ENCODE results near the gene MOB3A.

The MOB3A gene

DNA sequence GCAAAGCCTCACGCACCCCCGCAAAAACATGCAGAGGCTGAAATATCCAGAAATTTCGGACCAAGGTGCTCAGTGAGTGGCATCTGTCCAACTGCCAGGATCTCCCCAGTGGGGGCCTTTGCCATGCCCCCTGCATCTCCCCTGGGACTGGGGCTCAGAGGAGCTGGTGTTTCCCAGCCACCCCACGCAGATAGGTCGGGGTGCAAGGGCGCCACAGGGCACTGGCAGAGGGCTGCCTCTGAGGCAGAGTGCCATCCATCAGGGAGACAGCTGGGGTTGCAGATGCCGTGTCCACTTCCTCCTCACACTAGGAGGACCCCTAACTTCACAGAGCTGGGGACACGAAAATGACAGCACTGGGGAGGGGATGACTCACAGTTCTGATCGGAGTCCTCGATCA, 26.9 kb upstream of the MOB3A start:
- DNase-seq, result no peak

DNA sequence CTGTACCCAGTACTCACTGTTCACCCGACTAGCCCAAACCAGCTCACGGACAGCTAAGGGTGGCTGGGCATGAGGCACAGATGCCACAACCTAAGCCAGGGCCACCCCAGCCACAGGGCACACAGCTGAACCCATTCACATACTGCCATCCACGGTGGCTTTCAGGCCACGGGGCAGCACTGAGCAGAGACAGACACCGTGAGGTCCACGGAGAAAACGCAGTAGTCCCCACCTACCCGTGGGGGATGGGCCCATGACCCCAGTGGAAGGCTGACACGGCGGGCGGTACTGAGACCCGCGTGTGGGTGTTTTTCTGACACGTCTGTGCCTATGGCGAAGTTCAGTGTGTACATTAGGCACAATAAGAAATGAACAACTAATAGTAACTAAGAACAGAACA, 26.1 kb upstream of the MOB3A start:
- DNase-seq, result no peak

DNA sequence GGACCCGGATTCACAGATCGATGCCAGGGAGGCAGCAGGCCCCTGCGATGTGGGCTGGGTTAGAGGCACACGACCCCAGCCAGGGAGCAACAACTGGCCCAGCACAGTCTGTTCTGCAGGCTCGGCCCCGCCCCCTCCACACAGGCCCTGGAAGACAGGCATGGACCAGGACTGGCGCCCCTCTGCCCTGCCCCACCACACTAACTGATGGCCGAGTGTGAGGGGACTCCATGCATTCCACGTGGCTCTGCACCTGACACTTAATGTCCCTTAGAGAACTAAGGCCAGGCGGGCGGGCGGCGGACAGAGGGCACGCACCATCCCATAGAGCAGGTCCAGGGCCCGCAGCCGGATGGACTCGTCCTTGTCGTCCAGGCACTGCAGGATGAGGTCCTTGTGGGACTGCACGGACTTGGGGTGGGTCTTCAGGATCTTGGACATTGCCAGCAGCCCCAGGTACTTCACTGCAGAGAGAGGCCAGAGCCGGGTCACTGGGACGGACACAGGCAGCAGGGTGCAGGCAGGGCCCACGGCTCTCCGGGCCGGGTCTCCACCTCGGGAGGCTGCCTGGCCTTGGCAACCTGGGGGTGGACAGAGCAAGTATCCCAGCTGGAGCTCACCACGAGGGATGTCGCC, 25.4 kb upstream of the MOB3A start:
- no peak for DNase-seq

DNA sequence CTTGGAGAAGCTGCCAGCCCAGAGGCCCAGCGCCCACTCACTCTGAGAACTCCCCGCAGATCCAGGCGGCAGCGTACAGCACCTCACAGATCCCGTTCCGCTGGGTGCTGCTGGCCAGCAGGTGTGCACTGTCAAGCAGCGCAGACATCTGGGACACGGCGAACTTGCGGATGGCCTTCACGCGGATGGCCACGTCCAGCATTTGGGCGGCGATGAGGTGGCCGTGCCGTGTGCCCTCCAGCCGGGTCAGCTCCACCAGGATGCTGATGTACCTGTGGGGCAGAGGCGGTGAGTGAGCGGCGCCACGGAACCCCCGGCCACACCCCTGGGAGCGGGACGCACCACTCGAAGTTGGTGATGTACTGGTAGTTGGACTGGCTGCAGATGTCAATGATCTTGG, 24.7 kb upstream of the MOB3A start:
- no peak for DNase-seq

DNA sequence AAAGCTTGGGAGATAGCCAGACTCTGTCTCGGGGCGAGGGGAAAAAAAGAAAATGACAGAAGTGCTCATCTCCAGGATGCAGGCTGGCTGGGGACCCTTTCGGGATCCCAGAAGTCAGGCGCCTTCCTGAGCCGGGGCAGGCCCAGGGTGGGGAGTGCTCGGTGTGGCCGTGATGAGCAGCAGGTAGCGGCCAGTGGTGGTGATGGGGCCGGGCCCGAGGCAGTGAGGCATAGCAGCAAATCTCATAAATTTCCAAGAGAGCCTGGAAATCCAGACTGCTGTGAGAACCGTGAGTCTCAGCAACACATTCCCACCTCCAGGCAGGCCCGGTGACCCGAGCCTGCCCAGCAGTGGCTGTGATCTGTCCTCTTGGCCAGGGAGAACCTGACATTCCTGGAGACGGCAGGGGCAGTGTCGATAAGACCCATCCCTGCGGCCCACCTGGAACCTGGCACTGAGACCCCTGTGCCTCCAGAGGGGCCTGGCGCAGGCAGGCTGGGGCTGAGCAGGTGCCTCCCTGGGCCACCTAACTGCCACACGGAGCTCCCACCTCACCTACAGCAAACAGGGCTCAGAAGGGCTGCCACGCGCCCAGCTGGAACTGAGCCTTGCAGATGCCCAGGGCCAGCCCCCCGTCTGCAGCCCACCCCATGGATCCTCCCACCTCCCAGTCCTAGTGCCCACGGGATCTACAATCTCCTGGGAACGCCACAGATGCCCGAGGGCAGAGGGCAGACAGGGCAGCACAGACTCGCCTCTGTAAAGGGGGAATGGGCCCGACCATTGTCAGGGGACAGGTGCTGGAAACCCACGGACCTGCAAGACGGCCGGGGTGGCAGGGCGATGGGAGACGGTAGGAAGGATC, 24.0 kb upstream of the MOB3A start:
- no peak for DNase-seq

DNA sequence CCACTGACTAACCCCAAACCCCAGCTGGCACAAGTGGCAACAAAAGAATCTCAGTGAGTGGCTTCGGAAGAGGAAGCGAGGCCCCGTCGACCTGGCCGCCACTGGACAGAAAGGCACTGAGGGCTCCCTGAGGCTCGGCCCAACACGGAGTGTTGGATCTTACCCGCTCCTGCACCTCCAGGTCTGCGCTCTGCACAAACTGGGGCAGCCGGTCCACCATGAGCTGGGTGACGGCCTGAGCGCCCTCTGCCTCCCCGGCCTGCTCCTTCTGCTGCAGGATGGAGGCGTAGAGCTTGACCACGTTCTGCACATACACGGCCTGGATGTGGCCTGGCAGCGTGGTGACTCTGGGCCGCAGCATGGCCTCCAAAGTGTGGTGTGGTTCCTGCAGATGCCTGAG, 22.3 kb upstream of the MOB3A start:
- DNase-seq, result no peak

DNA sequence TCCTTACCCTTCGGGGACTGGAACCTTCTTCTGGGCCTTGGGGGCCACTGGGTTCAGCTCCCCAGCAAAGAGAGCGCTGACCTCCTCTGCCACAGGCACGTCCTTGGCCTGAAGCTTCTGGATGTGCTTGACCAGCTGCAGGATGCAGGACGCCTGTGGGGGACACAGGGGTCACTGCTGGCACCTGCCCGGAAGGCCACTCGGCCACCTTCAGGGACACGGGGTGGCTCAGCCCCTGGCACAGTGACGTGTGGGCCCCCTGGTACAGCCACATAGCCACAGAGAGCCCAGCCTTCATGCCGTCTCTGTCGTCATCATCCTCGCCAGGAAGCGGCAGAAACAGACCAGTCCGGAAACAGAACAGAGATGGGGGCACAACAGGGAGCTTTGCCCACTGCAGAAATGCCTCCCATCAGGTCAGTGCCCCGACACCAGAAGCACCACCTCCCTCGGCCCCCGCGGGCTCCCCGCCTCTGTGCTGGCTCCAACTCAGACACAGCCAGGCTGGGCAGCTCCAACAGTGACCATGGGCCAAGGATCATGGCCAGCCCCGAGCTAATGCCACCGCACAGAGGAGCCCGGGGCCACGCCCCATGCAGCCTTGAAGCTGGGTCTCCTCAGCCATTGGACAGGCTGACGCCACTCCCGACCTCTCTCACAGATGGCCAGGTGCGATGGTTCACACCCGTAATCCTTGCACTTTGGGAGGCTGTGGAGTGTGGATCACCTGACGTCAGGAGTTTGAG, 21.3 kb upstream of the MOB3A start:
- no peak for DNase-seq

DNA sequence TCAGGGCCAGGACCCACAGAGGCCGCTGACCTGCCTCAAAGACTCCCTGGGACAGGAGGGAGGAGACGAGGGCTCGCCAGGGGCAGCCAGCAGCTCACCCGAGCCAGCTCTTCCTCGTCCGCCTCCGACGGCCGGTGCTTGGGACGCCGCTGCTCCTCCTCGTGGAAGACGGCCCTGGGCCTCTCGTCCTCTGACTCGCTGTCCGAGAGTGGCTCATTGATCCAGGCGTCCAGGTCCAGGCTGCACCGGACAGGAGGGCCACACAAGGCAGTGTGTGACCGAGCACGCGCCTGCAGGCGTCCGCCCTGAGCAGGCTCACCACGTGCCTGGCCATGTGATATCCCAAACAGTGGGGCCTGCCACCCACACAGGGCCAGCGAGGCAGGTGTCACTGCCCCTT, 20.4 kb upstream of the MOB3A start:
- DNase-seq, result no peak

DNA sequence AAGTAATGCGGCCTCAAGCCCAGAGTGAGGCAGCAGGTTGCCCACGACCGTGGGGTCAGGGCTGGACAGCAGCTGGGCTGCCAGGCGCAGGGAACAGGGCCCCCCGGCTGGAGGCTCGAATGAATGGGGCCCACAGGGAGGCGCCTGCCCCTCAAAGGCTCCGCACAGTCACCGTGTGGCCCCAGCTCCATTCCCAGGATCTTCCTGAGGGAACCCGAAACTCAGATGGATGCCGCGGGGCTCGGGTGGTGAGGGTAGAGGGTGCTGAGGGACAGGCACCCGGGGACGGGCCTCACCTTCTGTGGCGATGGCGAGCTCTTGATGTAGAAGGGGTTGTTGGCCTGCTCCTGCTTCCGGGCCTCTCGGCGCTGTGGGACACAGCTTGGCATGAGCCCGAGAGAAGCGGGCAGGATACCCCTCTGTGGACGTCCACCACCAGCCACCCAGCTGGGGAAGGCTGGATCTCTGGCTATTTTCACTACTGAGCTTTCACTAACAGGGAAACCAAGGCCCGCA, 19.8 kb upstream of the MOB3A start:
- DNase-seq, result no peak

DNA sequence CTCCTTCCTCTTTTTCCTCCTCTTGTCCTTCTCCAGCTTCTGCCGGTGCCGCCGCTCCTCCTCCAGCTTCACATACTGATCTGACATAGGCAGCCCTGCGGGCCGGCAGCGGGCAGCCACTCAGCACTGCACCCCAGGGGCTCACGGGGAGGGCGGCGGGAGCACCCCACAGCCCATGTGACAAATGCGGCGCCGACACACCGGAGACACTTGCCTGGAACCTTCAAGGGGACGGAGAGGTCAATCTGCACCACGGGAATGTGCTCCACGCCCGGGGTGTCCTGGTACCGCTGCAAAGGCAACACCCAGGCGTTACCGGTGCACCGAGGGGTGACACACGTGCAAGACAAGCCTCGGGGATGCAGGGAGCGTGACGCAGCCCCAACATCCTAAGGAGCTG, 19.2 kb upstream of the MOB3A start:
- DNase-seq, result no peak

DNA sequence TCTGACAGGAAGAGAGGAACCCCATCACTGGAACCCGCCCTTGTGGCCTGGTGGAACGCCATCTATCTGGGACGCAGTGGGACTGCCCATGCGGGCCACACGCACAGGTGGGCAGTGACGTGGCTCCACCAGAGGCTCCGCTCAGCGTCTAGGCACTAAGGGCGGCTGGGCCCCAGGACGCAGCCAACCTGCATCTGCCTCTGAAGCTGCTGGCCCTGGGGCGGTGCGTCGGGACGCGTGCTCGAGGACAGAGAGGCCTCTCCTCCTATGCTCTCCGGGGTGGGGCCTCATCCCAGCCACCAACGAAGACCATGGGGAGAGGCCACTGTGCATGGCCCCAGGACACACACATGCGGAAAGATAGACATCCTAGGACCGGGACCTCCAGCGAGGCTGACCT, 18.7 kb upstream of the MOB3A start:
- DNase-seq, result no peak

DNA sequence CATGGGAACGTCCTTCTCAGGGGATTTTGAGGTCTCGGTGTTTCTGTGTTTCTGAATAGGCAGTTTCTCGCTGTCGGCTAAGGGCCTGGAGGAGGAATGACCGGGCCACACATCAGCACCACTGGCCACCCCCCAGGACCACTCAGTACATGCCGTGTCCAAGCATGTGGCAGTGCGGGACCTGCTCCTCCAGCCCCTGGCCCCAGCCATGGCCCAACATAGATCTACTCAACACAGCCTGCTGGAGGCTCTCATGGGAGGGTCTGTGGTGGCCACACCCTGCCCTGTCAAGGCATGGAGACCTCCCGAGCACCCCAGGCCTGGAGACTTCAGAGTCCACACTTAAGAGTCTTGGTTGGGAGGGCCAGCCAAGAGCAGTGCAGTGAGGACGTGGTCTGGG, 18.1 kb upstream of the MOB3A start:
- no peak for DNase-seq

DNA sequence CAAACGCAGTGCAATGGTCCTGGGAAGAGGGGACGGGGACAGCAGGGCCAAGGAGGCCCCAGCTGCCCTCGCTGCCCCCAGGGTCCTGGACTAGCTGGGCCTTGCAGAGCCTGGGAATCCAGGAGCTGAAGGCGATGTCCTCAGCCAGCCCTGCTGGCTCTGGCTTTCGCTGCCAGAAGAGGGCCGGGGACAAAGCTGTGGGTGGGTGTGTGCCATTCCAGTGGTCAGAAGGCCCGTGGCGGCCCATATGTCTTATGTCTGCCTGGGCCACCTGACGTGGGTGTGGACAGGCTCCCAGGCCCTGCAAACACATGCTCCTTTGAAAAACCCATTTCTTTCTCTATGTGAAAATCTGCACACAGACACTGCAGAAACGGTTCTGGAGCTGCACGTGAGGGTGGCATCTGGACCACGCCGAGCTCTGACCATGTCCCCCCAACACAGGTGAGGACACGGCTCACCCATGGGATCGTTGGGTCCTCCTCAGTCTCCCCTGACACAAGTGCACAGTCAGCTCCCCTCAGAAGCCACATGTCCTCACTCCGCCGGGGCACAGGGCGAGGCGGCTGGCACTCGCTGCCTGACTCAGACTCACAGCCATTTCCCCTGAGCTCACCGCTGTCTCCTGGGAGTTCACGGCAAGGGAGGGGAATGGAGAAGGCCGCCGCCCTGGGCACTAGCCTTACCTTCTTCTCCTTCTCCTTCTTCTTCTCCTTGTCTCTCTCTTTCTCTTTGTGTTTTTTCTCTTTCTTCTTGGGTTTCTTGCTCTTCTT, 17.5 kb upstream of the MOB3A start:
- no peak for DNase-seq

DNA sequence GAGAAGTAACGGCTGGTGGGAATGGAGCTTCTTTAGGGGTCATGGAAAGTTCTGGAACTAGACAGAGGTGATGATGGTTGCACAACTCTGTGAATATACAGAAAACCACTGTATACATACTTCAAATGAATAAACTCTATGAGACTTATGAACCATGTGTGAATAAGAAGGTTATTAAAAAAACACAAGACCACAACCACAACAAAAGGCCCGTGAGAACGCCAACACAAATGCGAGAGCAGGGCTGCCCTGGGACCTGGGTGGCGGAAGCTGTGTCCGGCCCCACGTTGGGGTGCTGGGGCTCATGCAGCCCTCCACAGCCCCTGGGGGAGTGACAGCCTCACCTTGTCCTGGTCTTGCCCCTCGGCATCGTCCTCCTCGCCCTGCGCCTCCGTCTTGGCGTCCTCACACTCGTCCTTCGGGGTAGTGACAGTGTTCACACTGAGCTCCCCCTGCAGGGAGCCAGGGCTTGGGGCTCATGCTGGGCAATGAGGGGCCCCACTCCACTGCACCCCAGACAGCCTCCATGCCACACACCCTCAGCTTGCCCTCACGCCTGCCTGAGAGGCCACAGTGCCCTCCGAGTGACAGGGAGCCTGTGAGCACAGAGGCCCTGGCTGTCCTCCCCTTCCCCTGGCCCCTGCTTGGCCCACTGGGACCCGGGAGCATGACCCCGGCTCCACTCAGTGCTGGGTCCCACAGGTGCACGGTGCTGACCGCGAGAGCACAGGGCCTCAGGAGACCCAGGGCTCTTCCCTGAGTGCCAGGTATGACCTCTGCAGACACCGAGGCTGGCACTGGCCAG, 16.6 kb upstream of the MOB3A start:
- no peak for DNase-seq

DNA sequence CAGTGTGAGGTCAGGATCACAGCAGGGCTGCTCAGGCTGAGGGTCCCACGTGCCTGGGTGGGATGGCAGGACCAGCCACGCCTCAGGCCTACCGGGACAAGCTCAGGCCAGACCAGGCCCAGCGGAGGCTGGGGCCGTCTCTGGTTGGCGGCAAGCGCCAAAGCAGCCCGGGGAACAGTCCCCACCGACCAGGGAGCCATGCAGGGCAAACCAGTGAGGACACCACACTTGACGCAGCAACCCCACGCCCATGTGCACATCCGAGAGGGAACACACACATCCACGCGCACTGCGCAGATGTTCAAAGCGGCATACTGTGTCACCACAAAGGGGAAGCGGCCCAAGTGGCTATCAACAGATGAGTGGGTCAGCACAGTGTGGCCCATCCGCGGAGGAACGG, 15.8 kb upstream of the MOB3A start:
- DNase-seq, result no peak

DNA sequence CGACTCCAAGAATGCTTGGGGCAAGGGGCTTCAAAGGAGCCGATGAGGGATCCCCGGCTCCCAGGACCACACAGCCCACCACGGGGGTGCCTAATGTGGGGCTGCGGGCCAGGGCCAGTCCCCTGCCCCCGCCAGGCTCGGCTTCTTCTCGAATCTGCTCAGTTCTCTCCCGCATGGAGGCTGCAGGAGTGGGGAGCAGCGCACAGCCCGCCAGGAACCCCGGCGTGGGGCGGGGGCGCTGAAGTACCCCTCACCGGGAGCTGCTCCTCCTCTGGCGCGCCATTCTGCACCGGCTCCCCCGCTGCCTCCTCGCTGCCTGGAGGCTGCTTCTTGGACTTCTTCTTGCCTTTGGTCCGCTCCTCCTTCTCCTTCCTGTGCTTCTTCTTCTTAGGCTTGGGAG, 15.3 kb upstream of the MOB3A start:
- DNase-seq, result no peak

DNA sequence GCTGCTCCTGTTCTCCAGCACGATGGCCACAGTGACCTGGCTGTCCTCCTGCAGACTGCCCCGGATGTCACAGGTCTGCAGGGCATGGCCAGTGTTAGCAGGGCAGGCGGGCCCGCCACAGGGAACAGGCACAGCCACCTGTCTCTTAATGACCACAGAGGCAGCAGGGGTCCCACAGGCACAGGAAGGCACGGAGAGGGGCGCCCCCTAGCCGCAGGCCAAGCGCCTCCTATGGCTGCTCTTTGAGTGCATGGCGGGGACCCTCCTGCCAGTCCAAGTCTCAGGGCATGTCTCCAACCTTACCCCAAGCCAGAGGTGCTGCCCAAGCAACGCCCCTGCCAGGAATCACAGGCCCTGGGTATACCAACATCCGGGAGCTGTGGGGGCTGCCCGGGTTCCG, 14.7 kb upstream of the MOB3A start:
- DNase-seq, result no peak

DNA sequence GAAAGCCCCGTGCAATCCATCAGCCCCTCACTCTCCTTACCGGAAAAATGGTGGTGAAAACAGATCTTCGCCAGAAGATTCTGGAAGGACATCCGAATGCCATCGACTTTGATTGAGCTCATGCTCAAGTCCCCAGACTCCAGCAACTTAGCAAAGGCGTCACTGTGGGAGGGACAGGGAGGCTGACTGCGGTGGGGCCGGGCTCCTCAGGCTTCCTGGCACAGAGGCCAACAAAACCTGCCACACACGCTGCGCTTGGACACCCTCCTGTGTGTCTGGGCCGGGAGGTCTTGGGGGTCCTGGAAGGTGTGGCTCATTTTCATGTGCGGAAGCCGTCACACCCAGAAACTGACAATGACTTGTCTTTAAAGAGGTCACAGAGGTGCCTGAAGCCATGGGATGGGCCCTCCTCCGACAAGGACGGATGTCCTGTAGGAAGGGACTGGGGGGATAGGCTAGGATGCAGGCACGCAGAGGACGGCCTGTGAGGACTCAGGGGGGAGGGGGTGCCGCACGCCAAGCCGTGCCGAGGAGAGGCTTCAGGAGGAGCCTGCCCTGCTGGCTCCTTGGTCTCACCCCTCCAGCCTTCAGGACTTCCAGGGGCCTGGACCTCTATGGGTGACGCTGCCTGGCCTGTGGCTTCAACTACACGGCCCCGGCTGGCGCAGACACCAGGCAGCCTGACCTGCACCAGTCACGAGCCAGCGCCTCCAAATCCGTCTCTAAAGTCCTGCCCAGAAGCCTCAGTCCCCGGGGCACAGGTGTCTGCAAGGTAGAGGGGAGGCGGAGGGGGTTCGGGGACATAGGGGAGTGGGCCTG, 13.1 kb upstream of the MOB3A start:
- DNase-seq, result no peak

DNA sequence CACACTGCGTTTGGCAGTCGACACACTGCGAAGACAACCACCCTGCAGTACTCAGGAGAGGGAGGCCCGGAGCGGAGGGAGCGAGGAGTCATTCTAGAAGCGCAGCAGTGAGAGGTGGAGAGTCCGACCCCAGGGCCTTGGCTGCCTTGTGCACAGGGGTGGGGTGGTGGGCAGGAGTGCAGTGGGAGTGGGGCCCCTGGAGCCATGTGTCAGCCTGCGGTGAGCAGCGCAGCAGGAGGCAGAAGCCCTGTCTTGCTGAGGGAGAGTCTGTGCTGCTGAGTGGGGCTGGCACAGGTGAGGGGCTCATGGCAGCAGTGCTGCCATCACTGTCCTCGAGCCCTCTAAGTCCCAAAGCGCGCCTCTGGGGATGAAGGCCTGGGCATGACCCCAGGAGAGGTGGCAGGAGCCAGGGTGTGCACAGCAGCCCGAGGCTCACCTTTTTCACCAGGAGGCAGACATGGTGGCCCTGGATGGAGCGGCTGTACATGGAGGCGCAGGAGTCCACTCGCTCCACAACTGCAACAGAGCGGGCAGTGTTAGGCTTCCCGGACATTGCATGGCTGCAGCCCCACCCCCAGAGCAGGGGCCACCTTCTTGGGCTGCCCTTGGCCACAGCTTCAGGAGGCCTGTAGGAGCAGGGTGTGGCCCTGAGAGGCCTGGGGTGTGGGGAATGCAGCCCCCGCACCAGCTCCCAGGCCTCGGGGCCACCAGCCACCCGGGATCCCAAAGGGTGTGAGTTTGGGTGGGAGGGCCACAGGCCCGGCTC, 12.3 kb upstream of the MOB3A start:
- no peak for DNase-seq

DNA sequence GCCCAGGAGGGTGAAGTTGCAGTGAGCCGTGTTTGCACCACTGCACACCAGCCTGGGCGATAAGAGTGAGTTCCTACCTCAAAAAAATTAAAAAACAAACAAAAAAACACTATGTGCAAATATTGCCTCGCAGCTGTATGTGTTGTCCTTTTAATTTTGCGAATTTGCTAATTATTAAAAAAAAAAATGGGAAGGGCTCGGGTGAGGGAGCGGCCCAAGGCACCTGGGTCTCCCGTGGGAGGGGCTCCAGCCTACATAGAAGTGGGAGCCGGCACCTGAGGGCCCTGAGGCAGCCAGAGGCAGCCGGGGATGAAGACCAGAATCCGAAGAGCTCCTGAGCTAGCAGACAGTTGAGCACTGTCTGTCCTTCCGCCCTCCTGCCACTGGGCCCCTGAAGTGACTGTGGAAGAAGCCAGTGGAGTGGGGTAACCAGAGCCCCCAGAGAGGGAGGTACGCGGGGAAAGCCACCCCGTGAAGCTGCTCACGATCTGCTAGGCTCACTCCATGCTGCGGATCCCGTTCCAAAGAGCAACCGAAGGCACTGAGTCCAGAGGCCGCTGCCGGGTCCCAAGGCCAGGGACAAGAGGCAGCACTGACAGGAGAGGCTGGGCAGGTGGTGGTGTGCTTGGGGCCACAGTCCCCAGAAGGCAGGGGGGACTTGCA, 7.0 kb upstream of the MOB3A start:
- DNase-seq, result no peak
